HuH-7 (cell line): ENCODE data around the gene DNAAF1.

Experiments used
- DNase-seq: peaks from one replicate; pipeline ENCODE4 v3.0.0; 2011; ENCODE audit warnings: low spot score

Gene DNAAF1

GRCh38 chr16:84161037-84161436 lies 15.9 kb downstream of the DNAAF1 start:
- DNase-seq = no peak

- no peak for DNase-seq
Observed at GRCh38 chr16:84161801-84162200, 16.7 kb downstream of the DNAAF1 start.

DNA sequence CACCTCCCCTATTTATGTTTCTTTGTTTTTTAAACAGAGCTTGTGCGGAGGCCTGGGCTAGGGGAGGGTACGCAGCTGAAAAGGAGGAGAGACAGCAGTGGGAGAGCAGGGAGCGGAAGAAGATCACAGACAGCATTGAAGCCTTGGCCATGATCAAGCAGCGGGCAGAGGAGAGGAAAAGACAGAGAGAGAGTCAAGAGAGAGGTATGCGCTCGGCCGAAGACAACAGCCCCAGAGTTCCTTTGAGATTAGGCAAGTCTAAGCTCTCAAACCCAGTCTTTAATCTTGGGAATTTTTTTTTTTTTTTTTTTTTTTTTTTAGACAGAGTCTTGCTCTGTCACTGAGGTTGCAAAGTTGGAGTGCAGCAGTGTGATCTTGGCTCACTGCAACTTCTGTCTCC lies 20.6 kb downstream of the DNAAF1 start:
- no peak for DNase-seq

GRCh38 chr16:84166796-84167695 lies 21.9 kb downstream of the DNAAF1 start:
- no peak for DNase-seq

- DNase-seq = no peak
Observed at GRCh38 chr16:84169765-84170310, 24.7 kb downstream of the DNAAF1 start.

DNA sequence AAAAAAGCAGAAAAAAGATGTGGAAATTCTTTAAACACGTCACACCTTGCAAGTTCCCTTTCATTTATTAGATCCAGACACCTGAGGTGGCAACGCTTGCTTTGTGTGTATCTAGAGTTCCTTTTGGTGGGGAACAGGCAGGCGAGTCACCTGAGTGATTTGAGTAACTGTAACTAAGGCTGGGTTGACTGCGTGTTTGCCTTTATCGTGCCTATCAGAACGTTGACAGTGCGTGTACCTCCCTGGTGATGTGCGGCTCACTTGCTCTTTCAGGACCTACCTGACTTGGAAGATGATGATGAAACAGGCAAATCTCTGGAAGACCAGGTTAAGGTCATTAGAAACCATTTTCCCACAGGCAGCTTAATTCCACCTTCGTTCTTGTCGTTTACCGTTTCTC lies 29.3 kb downstream of the DNAAF1 start:
- DNase-seq = no peak

GRCh38 chr16:84175350-84176081 lies 30.4 kb downstream of the DNAAF1 start:
- peak; percentile 78 for DNase-seq

DNA sequence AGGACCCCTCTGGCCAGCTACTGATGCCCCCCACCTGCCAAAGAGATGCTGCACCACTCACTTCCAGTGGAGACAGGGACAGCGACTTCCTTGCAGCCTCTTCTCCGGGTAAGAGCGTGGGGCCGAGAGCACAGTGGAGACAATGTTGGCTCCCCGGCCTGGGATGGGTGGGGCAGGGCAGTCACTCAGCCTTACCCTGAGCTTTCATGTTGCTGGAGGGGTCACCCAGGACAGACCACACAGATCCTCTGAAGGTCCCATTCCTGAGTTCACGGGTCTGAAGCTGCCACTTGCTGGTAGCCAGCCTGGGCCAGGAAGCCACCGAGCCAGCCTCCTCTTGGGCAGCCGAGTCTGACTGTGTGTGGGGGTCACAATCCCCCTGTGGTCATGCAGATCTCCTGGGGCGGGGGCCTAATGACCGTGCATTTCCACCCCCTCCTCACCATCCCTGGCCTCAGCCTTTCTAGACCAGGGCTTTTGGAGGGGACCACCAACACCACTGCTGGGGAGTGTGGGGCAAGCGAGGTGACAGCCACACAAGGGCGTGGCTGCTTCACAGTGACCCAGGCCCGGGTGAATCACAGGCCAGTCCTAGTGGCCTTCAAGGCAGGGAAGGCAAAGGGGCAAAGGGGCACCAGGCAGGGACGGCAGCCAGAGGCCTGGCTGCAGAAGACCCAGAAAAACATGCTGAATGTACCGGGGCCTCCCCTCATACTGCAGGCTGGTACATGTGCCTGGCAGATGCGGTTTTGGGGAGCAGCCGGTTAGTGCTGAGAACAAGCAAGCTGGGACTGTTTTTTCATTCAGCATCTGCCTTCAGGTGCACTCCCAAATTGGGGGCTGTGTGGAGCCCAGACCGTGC lies 31.3 kb downstream of the DNAAF1 start:
- no peak for DNase-seq

GRCh38 chr16:84177741-84178073 lies 32.6 kb downstream of the DNAAF1 start:
- DNase-seq = no peak

- DNase-seq = no peak
Observed at GRCh38 chr16:84178146-84178765, 33.1 kb downstream of the DNAAF1 start.

- DNase-seq = no peak
Observed at GRCh38 chr16:84178892-84179611, 33.9 kb downstream of the DNAAF1 start.

DNA sequence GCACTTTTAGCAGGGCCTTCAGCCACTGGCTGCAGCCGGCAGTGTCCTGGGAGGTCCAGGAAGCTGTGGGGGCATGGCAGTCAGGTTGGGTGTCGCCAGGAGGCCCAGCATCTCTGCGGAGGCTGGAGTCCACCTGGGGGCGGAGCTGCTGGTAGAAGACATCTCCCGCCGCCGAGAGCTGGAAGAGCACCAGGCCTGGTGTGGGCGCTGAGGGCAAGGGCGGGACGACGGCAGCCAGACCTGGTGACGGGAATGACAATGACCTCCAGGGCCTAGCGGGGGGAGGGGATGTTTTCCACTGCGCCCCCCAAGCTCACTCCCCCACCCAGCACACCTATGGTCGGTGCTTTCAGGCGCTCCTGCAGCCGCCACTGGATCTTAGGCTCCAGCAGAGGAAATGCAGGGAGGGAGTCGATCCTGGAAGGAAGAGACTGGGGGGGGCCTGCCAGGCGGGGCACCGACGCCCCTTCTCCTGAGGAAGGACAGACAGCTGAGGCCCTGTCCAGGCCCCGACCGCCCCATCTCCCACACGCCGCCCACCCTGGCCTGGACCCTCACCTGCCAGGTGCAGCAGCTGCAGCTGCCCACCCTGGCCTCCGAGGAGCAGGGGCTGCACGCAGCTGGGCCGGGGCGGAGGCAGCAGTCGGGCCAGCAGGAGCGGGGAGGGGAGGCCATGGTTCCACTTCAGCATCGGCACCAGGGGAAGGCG lies 34.7 kb downstream of the DNAAF1 start:
- no peak for DNase-seq

GRCh38 chr16:84180519-84181140 lies 35.5 kb downstream of the DNAAF1 start:
- no peak for DNase-seq

DNA sequence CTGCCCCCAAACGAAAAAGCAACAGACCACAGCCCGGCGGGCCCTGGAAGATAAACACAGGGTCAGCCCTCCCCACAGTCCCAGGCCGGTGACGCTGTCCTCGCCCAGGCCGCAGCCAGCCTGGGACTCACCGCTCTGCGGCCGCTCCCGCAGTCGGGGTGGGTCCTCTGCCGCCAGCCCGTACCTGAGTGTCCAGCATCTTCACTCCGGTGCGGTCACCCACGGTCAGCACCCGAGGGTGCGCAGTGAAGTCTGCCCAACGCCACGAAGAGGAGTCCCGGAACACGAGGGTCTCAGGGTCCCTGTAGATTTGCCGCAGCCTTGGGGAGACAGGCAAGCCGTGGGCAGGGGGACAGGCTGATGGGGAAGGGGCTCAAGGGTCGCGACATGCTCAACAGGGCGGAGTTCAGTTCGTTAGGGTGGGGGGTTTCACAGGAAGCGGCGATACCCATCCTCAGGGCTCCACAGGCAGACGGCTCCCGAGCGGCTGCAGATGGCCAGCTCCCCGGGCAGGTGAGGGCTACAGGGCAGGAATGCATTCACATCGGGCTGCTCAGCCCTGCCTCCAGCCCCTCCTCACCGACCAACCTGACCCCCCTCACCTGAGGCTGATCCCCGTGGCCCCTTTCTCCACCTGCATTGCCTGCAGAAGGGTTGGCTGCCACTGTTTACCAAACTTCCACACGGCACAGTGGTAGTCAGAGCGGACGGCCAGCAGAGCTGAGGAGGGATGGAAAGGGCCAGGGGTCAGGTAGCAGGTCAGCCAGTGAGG lies 36.2 kb downstream of the DNAAF1 start:
- no peak for DNase-seq

DNA sequence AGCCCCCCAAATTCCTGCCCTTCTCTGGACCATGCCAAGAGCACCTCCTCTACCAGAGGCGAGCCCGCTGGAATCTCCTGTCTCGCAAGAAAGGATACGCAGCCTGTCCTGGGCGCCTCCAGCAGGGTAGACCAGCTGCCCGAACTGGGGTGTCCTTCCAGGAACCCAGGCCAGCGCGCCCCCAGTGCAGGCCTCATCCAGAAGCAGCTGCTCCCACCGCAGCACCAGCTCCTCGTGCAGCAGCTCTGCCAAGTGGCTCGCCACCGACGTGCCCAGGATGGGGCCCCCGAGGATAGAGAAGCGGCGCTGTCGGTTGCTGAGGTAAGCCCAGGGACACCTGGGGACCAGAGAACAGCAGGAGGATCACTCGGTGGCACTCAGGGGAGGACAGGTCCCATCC lies 37.0 kb downstream of the DNAAF1 start:
- DNase-seq = no peak

- DNase-seq = no peak
Observed at GRCh38 chr16:84182680-84183571, 37.8 kb downstream of the DNAAF1 start.

- DNase-seq = no peak
Observed at GRCh38 chr16:84183572-84183875, 38.4 kb downstream of the DNAAF1 start.

- no peak for DNase-seq
Observed at GRCh38 chr16:84183911-84184591, 38.9 kb downstream of the DNAAF1 start.
